Measurements from ENCODE around the gene SETMAR.
"Not testable (repeated sequence)": the region's sequence is repeated elsewhere in the genome, so short reads cannot be mapped to it uniquely, and the experiment has no call there.

Gene SETMAR

GRCh38 chr3:4292301-4292700, 10.9 kb upstream of the SETMAR start:
- H3K27me3 ChIP-seq, result no peaks in the 10 kb centered on the region
- H3K4me1 ChIP-seq (ENCODE audit: control insufficient read depth in 1 of 2, insufficient read depth in 1 of 2, low read depth in 1 of 2, low read length in 1 of 2), result no peaks in the 10 kb centered on the region
- H3K9me3 ChIP-seq, result no peaks in the 10 kb centered on the region
- H3K4me3 ChIP-seq (ENCODE audit: low read depth in 1 of 2, low read length in 1 of 2), result no peak overlapping the region
- no peaks in the 10 kb centered on the region for H3K36me3 ChIP-seq
- no peak overlapping the region for H3K27ac ChIP-seq
- no peak for TF ChIP-seq CTCF (IDR thresholded peaks at IDR 0.05)

GRCh38 chr3:4294616-4295327, 8.4 kb upstream of the SETMAR start:
- Histone ChIP-seq H3K27ac (no peak overlapping the region), H3K27me3 (no peaks in the 10 kb centered on the region), H3K4me3 (ENCODE audit: low read depth in 1 of 2, low read length in 1 of 2) (no peak overlapping the region), H3K36me3 (no peaks in the 10 kb centered on the region), H3K4me1 (ENCODE audit: control insufficient read depth in 1 of 2, insufficient read depth in 1 of 2, low read depth in 1 of 2, low read length in 1 of 2) (no peaks in the 10 kb centered on the region), H3K9me3 (no peaks in the 10 kb centered on the region)
- TF ChIP-seq CTCF (IDR thresholded peaks at IDR 0.05), result no peak

GRCh38 chr3:4296454-4296853, 6.7 kb upstream of the SETMAR start:
- not testable (repeated sequence) for H3K36me3 ChIP-seq

GRCh38 chr3:4297486-4297885, 5.7 kb upstream of the SETMAR start:
- Histone ChIP-seq H3K27ac (no peak overlapping the region), H3K4me3 (ENCODE audit: low read depth in 1 of 2, low read length in 1 of 2) (no peak overlapping the region), H3K36me3 (no peaks in the 10 kb centered on the region), H3K4me1 (ENCODE audit: control insufficient read depth in 1 of 2, insufficient read depth in 1 of 2, low read depth in 1 of 2, low read length in 1 of 2) (no peaks in the 10 kb centered on the region), H3K27me3 (no peaks in the 10 kb centered on the region), H3K9me3 (no peaks in the 10 kb centered on the region)
- TF ChIP-seq CTCF (IDR thresholded peaks at IDR 0.05), result no peak

More at GRCh38 chr3:4296454-4296853, 6.7 kb upstream of the SETMAR start:
- H3K4me1 ChIP-seq (ENCODE audit: control insufficient read depth in 1 of 2, insufficient read depth in 1 of 2, low read depth in 1 of 2, low read length in 1 of 2); H3K27me3 ChIP-seq; H3K27ac ChIP-seq; H3K9me3 ChIP-seq; H3K4me3 ChIP-seq (ENCODE audit: low read depth in 1 of 2, low read length in 1 of 2): not testable (repeated sequence)

GRCh38 chr3:4302747-4303146, 422 bp upstream of the SETMAR start:
- Histone ChIP-seq H3K9me3 (no peaks in the 10 kb centered on the region), H3K27ac (no peak overlapping the region), H3K36me3 (no peaks in the 10 kb centered on the region), H3K27me3 (no peaks in the 10 kb centered on the region), H3K4me1 (ENCODE audit: control insufficient read depth in 1 of 2, insufficient read depth in 1 of 2, low read depth in 1 of 2, low read length in 1 of 2) (peaks cover 6 to 9% of the 10 kb centered on the region in 2 experiments), H3K4me3 (ENCODE audit: low read depth in 1 of 2, low read length in 1 of 2) (peak overlapping the region; percentile 71 to 78)
- no peak for TF ChIP-seq CTCF (IDR thresholded peaks at IDR 0.05)

- H3K4me3 ChIP-seq (ENCODE audit: low read depth in 1 of 2, low read length in 1 of 2); H3K27me3 ChIP-seq; H3K9me3 ChIP-seq; H3K36me3 ChIP-seq; H3K27ac ChIP-seq: not testable (repeated sequence)
- peaks cover 9 to 16% of the 10 kb centered on the region in 2 experiments for H3K4me1 ChIP-seq (ENCODE audit: control insufficient read depth in 1 of 2, insufficient read depth in 1 of 2, low read depth in 1 of 2, low read length in 1 of 2)
Measured at GRCh38 chr3:4305210-4305609, 2.0 kb downstream of the SETMAR start.

All from neutrophil (primary cell).